GM18870 (cell line): ENCODE measurements around the gene ISLR.

Source experiments
- ATAC-seq: cut with Tn5 transposase; IDR thresholded peaks from one replicate; pipeline ENCODE4 v1.9.1; 2021; ENCODE audit warnings: moderate library complexity; ENCODE audit not compliant: unreplicated experiment

Gene ISLR

DNA sequence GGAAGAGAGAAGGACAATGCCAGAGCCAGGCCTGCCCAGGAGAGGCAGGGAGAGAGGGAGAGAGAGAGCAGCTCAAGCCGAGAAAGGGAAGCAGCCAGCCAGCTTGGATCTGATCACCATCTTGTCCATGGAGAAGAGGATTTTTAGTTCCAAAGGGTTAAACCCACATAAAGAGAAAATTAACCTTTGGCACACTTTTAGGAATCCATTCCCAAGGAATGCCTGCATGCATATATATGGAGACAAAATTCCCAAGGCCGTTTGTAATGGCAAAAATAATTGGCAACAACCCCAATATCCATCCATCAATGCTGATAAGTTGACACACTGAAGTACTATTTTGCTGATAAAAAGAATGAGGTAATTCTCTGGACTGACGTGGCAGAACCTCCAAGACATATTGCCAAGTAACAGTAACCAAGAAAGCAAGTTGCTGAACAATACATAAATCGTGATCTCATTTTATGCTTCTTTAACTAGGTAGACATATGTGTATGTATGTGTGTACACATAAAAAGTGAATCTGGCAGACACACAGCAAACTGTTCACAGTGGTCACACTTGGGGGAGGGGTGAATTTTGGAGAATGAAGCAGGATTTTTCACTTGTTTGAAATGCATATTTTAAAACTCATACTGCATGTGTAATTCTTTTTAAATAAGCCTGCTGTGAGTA lies 36.6 kb downstream of the ISLR start:
- no peak for ATAC-seq

DNA sequence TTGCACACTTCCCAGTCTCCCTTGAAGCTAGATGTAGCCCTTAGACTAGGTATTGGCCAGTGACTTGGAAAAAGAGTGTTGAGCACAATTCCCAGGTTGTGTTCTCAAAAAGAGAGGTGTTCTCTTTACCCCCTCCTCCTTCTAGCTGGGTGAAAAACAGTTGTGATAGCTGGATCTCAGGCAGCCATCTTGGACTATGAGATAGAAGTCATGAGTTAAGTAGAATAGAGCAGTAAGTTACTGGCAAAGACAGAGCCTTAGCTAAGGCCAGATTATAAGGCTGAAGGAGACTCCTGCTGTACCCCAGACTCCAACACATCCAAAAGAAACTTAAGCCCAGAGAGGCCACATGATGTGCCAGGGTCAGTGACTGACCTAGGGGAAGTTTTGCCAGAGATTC lies 37.2 kb downstream of the ISLR start:
- no peak for ATAC-seq

DNA sequence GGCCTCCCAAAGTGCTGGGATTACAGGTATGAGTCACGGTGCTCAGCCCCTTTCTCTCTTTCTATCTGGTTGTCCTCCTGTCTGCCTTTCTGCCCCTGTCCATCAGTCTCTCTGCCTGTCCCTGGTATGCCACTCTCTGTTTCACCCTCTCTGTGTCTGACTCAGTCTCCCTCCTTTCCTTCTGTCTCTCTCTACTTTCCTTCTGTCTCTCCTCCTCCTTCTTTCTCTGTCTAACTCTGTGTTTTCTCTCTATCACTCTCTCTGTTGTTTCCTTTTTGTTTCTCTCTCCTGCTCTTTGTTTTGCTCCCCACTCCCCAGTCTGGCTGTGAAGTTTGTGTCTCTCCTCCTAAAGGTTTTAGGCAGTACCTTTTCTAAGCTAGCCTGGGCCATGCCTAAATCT lies 38.1 kb downstream of the ISLR start:
- no peak for ATAC-seq

DNA sequence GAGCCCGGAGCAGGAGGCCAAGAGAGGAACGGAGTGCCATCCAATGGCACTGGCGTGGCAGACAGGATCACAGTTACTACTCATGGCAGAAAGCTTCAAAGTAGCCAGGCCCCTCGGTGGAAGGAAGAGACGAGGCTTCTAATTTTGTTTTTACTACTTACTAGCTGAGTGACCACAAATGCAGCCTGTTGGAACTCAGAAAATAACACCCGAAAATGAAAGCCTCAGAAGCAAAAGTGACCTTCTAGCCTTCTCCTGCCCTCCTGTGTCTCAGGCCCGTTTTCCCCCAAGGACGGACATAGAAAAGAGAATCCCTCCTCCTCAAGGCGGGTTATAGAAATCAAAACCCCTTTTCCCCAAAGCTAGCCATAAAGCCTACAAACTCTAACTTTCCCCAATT lies 39.0 kb downstream of the ISLR start:
- ATAC-seq, result no peak

DNA sequence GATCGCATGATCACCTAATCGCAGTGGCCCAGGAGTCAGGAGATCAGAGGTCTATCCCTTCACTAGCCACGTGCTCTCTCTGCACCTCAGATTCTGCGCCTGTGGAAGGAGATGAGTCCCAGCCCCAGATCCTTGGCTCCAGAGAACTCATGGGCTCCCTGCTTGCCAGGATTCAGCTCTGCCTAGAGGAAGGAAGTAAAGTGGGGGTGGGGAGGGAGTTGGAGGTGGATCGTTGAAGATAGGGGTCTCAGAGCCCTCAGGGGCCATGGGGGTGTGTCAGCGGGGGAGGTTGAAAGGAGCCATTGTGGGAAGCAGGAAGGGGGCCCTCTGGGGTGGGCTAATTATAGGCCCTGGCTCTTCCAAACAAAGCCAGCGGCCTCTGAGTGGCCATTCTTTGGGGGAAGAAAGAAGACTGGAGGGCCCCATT lies 40.4 kb downstream of the ISLR start:
- no peak for ATAC-seq

DNA sequence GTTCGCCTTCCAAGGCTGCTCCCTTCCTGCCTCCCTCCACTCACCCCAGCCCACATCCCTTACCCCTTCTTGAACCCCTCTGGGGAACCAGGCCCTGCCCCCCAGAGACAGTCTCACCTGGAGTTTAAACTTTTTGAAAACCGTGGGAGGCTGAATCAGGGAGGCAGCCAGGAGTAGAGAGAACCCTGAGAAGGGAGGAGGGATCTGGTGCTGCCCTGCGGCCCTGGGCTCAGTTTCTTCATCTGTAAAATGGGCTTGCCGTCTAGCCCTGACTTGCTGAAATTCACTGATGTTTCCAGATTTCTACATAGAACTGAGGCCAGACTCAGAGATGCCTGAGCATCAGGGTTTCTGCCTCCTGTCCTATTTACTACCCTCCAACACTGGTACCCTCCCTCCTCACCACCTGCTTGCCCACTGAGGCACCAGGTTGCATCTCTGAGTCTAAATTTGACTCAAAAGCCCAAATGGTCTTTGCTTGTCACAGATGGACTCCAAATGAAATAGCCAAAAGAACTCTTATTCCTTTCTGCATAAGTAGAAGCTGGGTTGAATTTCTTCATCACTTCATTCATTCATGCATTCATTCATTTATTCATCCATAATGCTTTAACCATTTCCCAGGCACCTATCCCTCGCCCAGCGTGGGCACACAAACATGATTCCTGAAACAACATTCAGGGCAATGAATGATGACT lies 41.0 kb downstream of the ISLR start:
- ATAC-seq, result no peak

DNA sequence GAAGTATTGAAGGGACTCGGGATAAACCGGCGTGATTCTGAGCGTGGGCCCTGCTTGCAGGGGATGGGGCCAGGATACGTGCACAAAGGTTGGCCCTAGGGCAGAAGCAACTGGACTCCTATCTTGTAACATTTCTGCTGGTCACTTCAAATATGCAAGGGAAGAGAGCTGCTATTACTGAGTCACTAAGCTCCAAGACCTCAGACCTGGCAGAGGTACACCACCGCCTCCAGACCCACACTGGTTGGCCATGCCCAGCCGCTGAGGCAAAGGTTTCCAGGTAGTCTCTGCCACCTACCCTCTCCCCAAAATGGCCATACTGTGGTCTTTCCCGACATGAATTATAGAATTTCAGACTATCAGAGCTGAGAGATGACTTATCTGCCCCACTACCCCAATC lies 42.4 kb downstream of the ISLR start:
- no peak for ATAC-seq

DNA sequence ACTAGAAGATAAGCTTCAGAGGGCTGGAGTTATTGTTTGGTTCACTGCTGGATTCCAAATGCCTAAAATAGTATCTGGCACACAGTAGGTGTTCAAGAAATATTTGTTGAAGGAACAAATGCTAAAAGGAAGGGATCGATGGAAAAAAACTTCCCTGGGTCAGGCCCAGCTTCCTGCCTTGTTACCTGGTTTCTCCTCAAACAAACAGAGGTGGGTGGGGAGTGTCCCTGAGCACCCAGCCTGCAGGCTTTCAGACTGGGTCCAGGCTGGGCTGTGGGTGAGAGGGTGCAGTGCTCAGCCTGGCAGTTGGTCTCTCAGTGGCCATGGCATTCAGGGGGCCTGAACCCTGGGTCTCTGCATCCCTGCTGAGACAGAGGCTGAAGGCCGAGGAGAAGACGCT lies 43.4 kb downstream of the ISLR start:
- no peak for ATAC-seq

DNA sequence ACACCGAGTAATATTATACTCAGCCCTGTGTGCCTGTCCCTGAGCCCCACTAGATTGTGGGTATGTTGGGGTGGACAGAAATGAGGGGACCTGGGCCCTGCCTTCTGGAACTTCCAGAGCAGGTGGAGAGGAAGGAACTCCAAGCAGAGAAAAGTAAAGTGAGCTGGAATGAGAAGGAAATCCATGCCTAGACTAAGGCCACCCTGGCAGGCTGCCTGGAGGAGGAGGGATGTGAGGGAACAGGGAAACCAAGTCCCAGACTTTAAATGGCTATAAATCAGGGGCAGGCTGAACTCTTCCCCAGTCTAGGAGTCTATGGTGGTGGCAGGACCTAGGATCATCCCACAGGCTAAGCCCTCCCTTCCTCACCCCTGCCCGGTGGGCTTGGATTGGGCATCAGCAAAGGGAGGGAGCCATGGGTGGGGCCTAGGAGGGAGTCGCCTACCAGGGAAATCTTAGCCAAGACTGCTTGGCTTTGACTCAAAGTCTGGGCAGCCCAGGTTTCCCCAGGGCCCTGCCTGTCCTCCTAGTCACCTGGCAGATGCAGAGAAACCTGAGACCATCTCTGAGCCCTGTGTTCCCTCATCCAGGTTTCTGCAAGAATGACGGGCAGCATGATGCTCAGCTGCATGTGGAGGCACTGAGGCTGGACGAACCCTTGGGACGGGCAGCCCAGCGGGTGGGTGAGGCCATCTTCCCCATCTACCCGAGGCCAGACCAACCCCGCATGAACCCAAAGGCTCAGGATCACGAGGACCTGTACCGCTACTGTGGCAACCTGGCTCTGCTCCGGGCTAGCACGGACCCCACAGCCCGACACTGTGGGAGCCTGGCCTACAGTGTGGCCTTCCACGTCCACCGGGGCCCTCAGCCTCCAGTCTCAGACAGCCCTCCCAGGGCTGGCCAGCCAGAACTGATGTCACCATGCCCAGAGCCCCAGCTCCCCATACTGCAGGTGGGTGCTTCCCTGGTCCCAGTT lies 44.7 kb downstream of the ISLR start:
- ATAC-seq, result no peak

DNA sequence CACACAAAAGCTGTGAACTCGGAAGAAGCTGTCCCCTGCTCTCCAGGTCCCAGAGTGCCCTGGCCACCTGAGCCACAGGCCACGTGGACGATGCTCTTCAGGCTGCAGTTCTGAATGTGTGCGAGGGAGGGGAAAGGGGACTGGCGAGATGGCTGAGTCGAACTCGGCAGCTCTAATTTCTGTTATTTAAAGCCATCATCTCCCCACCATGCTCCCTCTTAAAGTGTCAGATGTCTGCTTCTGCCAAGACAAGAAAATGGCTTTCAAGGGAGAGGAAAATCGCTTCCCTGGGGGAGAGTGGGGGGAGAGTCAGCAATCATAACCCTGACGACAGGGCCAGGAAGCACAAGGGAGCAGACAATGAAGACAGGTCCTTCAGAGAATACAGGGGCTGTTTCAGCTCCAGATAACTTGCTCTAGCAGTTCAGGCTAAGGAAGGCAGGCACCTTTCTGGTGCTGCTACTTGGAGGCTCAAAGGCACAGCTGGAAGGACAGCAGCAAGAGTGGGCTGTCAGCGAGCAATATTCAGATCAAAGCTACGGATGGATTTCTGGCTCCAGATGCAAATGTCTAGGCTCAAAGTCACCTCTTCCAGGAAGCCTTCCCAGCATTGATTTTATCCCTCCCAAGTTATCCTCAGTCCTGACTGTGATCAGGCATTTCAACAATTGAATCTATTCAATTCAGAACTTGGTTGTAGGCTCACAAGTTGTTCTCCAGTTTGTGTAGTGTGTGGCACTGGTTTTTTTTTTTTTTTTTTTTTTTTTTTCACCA lies 47.2 kb downstream of the ISLR start:
- ATAC-seq, result no peak

DNA sequence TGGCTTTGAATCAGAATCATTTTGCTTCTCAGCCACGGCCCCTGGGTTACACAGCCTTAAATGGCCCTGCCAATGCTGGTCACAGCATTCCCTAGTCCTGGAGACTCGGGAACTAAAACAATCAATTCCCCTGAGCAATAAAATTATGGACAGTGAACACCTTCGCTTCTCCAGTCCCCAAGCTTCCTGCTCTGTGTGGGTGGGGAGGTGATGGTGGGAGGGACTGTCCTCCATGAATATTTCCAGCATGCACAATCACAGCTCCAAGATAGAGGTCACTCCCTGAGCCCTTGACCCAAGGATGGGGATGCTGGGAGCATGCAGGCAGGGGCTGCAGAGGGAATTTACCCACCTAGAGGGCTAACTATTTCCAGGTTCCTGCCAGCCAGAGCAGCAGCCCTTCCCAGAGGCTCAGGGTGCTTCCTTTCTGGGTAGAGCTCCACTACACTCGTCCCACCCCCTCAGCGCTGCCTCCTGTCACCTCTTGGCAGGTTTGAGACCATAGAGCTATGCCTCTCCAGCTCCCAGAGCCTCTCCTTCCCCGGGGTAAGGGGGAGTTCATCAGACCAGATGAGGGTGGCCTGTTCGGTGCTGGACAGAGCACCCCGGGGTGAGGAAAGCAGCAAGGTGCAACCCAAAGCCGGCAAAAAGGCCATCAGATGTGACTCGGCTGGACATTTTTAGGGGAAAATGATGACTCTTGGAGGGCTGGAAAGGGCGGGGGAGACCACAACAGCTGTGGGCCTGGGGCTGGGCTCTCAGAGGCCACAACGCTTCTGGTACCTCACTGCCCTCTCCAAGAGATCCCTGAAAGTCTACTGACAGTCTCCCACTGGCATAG lies 48.1 kb downstream of the ISLR start:
- ATAC-seq, result no peak

DNA sequence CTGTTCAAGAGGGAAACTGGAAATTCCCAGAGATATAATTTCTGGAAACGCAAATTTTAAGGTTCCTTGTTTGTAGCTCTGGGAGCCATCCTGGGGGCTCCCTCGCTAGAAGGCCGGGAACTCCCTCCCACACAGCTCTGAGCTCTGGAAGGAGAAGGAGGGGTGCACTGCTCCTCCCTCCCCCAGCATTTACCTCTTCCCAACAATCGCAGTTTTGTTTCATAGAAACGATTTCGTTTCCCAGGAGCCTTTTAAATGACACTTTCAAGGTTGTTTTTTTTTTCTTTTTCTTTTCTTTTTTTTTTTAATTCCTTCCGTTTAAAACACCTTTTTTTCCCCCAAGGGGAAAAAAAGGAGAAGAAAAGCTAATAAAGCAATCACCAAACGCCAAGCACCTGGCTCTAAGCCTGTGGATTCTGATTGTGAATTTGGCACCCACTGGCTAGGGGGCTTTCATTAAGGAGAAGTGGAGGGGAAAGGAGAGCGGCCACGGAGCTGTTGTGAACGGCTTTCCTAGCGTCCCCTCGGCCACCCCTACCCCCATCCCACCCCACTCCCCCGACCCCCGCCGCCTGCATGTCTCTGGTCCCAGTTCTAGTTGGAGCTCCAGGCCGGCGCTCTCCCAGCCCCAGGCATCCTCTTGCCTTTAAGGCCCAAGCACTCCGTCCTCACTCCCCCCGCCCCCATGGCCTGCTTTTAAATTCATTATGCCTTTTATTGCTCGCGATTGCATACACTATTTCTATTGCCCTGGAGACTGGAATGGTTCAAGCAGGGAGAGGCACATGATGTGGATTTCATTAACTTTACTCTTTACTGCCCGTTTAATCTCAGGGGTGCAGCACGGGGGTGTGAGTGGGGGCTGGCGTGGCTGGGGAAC lies 49.0 kb downstream of the ISLR start:
- ATAC-seq, result no peak

DNA sequence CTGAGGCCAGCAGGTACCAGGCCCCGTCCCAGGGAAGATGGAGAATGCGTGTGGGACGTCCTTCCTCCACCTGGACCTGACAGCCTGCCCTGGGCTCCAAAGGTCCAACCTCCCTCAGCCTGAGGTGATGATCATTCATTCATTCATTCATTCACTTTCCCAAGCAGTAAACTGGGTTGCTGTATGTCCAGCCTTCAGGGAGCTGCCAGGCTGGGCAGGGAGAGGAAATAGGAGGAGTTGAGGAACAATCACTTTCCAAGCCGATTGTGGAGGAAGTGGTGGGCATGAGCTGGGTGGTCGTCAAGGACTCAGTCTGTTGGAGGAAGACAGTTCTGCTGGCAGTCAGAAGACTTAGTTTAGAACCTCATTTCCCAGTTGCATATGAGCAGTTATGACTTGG lies 52.4 kb downstream of the ISLR start:
- ATAC-seq, result no peak
